Activated CD4-positive, alpha-beta T cell treated with anti-CD3 and anti-CD28 coated beads, Interleukin-2, amount 10 ng/mL, durations not matched to agents 24 days and 14 days (primary cell): Measurements from ENCODE around the gene C7orf33. TPM values are rescaled to one million over a fixed set of nuclear protein-coding genes. Genes with fewer than 3 reads are reported as not detected.
"Not testable (repeated sequence)": the region's sequence is repeated elsewhere in the genome, so short reads cannot be mapped to it uniquely, and the experiment has no call there.

Source experiments
- DNase-seq: peaks from one replicate; pipeline ENCODE4 v3.0.0; 2022
- H3K27ac Mint-ChIP-seq: one replicate; pipeline ENCODE4 v1.8.0; 2022; ENCODE audit warnings: mild to moderate bottlenecking, mixed read lengths
- H3K27me3 Mint-ChIP-seq: one replicate; pipeline ENCODE4 v1.8.0; 2022; ENCODE audit warnings: mixed read lengths
- H3K36me3 Mint-ChIP-seq: one replicate; pipeline ENCODE4 v1.8.0; 2022; ENCODE audit warnings: low read depth, mild to moderate bottlenecking, mixed read lengths
- H3K4me1 Mint-ChIP-seq: one replicate; pipeline ENCODE4 v1.8.0; 2021; ENCODE audit warnings: mixed read lengths
- H3K4me3 Mint-ChIP-seq: one replicate; pipeline ENCODE4 v1.8.0; 2022; ENCODE audit warnings: mild to moderate bottlenecking, moderate library complexity, mixed read lengths
- H3K9me3 Mint-ChIP-seq: one replicate; pipeline ENCODE4 v1.8.0; 2021; ENCODE audit warnings: mixed read lengths
- intact Hi-C: fragments of 100-400 bp; cut with micrococcal nuclease; formaldehyde crosslinking; loops from one replicate; pipeline ENCODE4 v1.15.1; 2023
- total RNA-seq: library from RNA; stranded (reverse); gene quantifications from 2 replicates; pipeline ENCODE4 v1.2.3, GENCODE V29; 2022

The C7orf33 gene
- total RNA-seq, result not detected in 2 replicates

DNA sequence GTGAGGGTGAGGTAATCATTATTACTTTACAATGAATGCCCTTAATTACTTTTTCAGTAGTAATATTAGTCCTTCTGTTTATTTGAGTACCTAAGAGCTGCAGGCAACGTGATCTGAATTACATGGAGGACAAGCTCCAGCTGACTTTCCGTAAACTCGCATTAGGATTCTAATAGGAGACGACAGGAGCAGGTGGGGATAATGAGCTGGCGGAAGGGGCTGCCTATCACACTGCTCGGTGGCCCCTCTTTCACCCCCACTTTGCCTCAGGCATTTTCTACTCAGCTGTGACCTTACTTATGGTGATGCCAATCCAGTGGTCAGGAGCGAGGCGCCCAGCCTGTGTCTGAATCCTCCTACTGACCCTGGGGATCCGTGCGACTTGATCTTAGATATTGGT is at the start of gene C7orf33:
Gene C7orf33 (plus strand): TSS at position 296 of the 400 bp plus-strand sequence. CDS start 160 bp downstream, outside the sequence.
- Mint-ChIP-seq H3K27me3 (peaks cover 25% of the 10 kb centered on the region), H3K9me3 (no peaks in the 10 kb centered on the region), H3K36me3 (no peaks in the 10 kb centered on the region), H3K4me1 (peaks cover under 1% of the 10 kb centered on the region), H3K4me3 (no peak within 1 kb of the TSS), H3K27ac (no peak within 1 kb of the TSS)
- DNase-seq, result no peak
- intact Hi-C loops, result no loop called here

DNA sequence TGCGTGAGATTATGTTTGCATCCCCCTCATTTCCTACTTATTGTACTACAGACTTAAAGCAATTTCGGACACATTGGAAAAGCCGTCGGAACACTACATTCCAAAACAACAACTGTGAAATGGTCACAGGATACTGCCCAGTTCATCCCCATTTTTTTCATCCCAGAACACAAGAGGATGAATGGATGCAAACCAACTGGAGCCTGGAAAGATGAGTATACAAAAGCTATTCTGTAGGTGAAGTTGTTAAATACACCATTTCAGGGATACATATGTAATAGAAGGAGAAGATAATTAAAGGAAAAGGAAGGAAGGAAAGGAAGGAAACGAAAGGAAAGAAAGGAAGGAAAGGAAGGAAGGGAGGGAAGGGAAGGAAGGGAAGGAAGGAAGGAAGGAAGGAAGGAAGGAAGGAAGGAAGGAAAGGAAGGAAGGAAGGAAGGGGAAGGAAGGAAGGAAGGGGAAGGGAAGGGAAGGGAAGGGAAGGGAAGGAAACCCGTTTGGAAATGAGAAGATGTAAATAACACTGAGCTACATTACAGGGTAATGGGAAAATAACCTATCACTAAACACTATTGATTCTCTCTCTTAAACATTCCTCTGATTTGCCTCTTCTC is 48.6 kb upstream of the C7orf33 start:
- Mint-ChIP-seq H3K4me1 (no peaks in the 10 kb centered on the region), H3K4me3 (no peak overlapping the region), H3K9me3 (no peaks in the 10 kb centered on the region), H3K27me3 (no peaks in the 10 kb centered on the region), H3K27ac (no peak overlapping the region), H3K36me3 (no peaks in the 10 kb centered on the region)
- DNase-seq, result no peak
- intact Hi-C loops, result no loop called here

DNA sequence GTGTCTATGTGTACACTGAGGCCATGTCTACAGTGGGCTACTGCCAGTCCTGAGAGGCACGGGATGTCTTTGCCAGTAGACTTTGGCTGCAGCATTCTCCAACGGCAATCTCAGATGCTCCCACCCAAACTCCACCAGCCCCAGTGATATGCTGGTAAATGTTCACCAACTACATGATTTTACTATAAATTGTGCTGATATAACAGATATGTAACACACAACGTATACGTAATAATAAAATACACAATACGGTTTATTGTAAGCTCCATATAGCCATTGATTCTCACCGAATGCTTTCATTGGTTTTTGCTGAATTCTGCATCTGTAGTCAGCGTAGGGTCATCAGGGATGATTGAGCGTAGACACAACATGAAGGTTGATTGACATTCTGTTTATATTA is 47.3 kb upstream of the C7orf33 start:
- Mint-ChIP-seq H3K36me3 (no peaks in the 10 kb centered on the region), H3K27me3 (peaks cover 2% of the 10 kb centered on the region), H3K4me1 (no peaks in the 10 kb centered on the region), H3K4me3 (no peak overlapping the region), H3K27ac (no peak overlapping the region), H3K9me3 (no peaks in the 10 kb centered on the region)
- DNase-seq, result no peak
- intact Hi-C loops, result no loop called here

DNA sequence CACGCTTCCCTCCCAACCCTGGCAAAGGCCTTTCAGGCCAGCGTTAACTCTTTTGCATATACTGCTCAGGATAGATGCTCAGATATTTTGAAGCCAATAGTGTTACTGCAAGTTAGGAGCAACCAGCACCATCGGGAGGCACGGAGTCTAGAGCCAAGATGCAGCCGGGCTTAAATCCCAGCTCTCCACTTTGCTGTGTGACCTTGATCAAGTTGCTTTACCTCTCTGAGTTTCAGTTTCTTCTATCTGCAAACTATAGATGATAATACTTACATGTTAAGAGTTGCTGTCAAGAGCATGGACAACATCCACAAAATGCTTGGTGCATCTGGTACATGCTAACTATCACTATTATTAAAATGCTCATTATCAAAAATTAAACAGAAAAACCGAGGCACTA is 45.4 kb upstream of the C7orf33 start:
- no peak overlapping the region for H3K27ac Mint-ChIP-seq
- H3K4me3 Mint-ChIP-seq, result no peak overlapping the region
- intact Hi-C loops, result no loop called here
- H3K27me3 Mint-ChIP-seq, result peaks cover 2% of the 10 kb centered on the region
- no peaks in the 10 kb centered on the region for H3K4me1 Mint-ChIP-seq
- no peaks in the 10 kb centered on the region for H3K9me3 Mint-ChIP-seq
- no peak for DNase-seq
- no peaks in the 10 kb centered on the region for H3K36me3 Mint-ChIP-seq

DNA sequence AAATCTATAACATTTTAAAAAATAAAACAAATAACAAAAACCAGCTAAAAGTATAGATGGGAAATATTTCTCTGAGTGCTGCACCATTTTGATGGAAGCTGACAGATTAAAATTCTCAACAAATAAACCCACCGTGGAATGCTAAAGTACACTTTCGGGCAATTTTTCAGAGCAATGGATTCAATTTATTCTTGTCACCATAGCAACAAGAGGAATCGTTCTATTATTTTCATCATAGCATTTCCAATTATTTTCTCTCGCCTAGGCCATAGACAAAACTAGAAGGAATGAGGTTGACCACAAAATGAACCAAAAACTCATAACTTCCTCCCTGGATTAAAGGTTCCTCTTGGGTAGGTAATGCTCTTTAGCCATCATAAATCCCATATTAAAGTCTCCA is 44.6 kb upstream of the C7orf33 start:
- Mint-ChIP-seq H3K4me1 (no peaks in the 10 kb centered on the region), H3K27me3 (peaks cover 2% of the 10 kb centered on the region), H3K36me3 (no peaks in the 10 kb centered on the region), H3K27ac (no peak overlapping the region), H3K4me3 (no peak overlapping the region), H3K9me3 (no peaks in the 10 kb centered on the region)
- no peak for DNase-seq
- intact Hi-C loops, result no loop called here

DNA sequence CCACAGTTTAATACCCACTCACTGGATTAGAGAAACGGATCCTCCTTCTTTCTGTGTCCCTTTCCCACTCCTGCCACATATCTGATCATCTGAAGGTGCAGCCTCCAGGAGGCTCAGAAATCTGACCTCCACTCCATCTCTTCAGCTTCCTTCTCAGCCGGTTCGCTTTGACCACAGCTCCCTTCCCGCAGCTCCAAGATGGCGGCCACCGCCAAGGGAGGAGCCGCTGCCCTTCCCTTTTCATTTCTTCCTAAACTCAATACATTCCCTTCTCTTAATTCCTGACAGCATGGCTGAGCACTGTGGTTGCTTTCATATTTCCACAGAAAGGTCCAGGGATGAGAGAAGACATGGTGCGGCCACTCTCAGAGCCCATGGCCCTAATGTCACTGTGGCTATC is 43.7 kb upstream of the C7orf33 start:
- Mint-ChIP-seq H3K4me1 (peaks cover 5% of the 10 kb centered on the region), H3K27me3 (peaks cover 2% of the 10 kb centered on the region)

GRCh38 chr7:148547951-148548350 is 42.6 kb upstream of the C7orf33 start:
- intact Hi-C loops, result no loop called here
- no peaks in the 10 kb centered on the region for H3K9me3 Mint-ChIP-seq
- H3K36me3 Mint-ChIP-seq, result no peaks in the 10 kb centered on the region
- no peak for DNase-seq
- H3K4me3 Mint-ChIP-seq, result no peak overlapping the region
- H3K27me3 Mint-ChIP-seq, result peaks cover 7% of the 10 kb centered on the region
- peaks cover 5% of the 10 kb centered on the region for H3K4me1 Mint-ChIP-seq
- H3K27ac Mint-ChIP-seq, result no peak overlapping the region

More for the DNA sequence above, 43.7 kb upstream of the C7orf33 start:
- Mint-ChIP-seq H3K36me3 (no peaks in the 10 kb centered on the region), H3K27ac (no peak overlapping the region), H3K9me3 (no peaks in the 10 kb centered on the region), H3K4me3 (no peak overlapping the region)
- no peak for DNase-seq
- intact Hi-C loops, result no loop called here

GRCh38 chr7:148553979-148554378 is 36.6 kb upstream of the C7orf33 start:
- H3K27me3 Mint-ChIP-seq, result peaks cover 17% of the 10 kb centered on the region
- no peak overlapping the region for H3K4me3 Mint-ChIP-seq
- no peak for DNase-seq
- H3K27ac Mint-ChIP-seq, result no peak overlapping the region
- H3K36me3 Mint-ChIP-seq, result no peaks in the 10 kb centered on the region
- H3K4me1 Mint-ChIP-seq, result peaks cover 14% of the 10 kb centered on the region
- intact Hi-C loops, result no loop called here
- H3K9me3 Mint-ChIP-seq, result peaks cover under 1% of the 10 kb centered on the region

- H3K27ac Mint-ChIP-seq, result no peak overlapping the region
- H3K36me3 Mint-ChIP-seq, result peaks cover under 1% of the 10 kb centered on the region
- no peak overlapping the region for H3K4me3 Mint-ChIP-seq
- intact Hi-C loops, result no loop called here
- H3K27me3 Mint-ChIP-seq, result peaks cover 20% of the 10 kb centered on the region
- H3K9me3 Mint-ChIP-seq, result peaks cover 8% of the 10 kb centered on the region
- H3K4me1 Mint-ChIP-seq, result peaks cover 12% of the 10 kb centered on the region
- DNase-seq, result no peak
Measured at GRCh38 chr7:148556892-148557291, 33.7 kb upstream of the C7orf33 start.

GRCh38 chr7:148558914-148559313 is 31.7 kb upstream of the C7orf33 start:
- no peak overlapping the region for H3K27ac Mint-ChIP-seq
- H3K36me3 Mint-ChIP-seq, result peaks cover 7% of the 10 kb centered on the region
- H3K27me3 Mint-ChIP-seq, result peaks cover 9% of the 10 kb centered on the region
- peaks cover 21% of the 10 kb centered on the region for H3K4me1 Mint-ChIP-seq
- intact Hi-C loops, result no loop called here
- H3K4me3 Mint-ChIP-seq, result no peak overlapping the region
- H3K9me3 Mint-ChIP-seq, result peaks cover 19% of the 10 kb centered on the region
- DNase-seq, result no peak

DNA sequence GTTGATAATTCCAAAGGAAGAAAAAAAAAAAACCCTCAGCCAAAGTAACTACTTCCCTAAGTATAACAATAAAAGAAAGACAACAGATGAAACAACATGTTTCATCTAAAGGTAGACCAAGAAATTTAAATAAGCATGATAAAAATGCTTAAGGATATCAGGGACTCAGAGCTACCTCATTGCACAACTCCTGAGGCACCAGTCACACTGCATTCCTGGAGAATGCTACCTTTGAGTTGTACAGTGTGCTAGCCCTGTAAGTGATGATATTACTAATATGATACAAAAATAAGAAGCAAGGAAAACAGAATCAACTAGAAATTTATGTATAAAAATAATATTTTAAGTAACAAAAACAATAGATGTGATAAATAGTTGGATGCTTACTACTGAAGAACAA is 29.5 kb upstream of the C7orf33 start:
- Mint-ChIP-seq H3K27ac (no peak overlapping the region), H3K36me3 (peaks cover 10% of the 10 kb centered on the region), H3K4me1 (peaks cover 26% of the 10 kb centered on the region), H3K9me3 (peaks cover 24% of the 10 kb centered on the region), H3K4me3 (no peak overlapping the region), H3K27me3 (peaks cover 4% of the 10 kb centered on the region)
- DNase-seq, result no peak
- intact Hi-C loops, result no loop called here

DNA sequence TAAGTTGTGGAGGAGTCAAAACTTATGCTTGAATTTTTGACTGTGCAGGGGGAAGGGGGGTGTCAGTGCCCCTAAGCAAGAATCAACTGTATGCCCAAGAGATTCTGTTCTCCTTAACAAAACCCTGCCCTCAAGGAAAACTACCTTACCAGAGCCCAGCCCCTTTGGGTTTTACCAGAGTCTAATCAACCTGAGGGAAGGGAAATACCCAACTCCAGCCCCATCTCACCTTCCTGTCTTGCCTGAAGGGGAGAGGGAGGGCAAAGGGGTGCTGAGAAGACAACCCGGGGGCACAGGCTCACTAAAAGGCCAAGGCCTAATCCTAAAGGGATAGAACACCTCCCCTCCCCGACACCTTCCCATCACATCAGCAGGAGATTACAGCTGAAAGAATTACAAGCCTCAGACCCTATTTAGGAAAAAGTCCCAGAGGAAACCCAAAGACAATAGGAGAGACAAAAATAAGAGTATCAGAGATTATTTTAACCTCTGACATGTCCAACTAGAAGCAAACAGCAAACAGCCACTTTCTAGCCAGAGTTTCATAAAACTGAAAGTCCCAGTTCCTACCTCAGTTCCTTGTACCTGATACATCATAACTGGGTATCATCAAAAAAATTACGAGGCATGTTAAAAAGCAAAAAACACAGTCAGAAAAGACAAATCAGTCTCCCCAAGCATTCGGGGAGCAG is 26.8 kb upstream of the C7orf33 start:
- intact Hi-C loops, result loop anchor here (1.0 kb wide), 1 partner anchor 12 kb away; no protein-coding TSS in a partner anchor
- no peak for DNase-seq
- Mint-ChIP-seq H3K27me3 (peaks cover 4% of the 10 kb centered on the region), H3K4me1 (peaks cover 29% of the 10 kb centered on the region), H3K27ac (peak overlapping the region; percentile 89), H3K4me3 (peak overlapping the region; percentile 49), H3K9me3 (peaks cover 24% of the 10 kb centered on the region), H3K36me3 (peaks cover 10% of the 10 kb centered on the region)

DNA sequence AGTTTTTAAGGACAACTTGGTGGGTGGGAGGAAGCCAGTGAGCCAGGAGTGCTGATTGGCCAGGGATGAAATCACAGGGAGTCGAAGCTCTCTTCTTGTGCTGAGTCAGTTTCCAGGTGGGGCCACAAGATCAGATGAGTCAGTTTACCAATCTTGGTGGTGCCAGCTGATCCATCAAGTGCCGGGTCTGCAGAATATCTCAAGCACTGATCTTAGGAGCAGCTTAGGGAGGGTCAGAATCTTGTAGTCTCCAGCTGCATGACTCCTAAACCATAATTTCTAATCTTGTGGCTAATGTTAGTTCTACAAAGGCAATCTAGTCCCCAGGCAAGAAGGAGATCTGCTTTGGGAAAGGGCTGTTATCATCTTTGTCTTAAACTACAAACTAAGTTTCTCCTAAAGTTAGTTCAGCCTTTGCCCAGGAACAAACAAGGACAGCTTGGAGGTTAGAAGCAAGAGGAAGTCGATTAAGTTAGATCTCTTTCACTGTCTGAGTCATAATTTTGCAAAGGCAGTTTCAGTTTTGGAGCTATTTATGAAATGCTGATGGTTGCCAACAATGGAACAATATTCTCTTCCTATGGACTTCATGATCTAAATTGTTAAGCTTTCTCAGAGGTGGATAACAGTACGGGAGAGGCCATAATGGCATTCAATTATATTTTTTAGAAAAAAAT is 26.2 kb upstream of the C7orf33 start:
- DNase-seq, result peak; percentile 70
- H3K27ac Mint-ChIP-seq, result peak overlapping the region; percentile 89
- H3K4me3 Mint-ChIP-seq, result peak overlapping the region; percentile 49
- intact Hi-C loops, result loop anchor here (1.0 kb wide), 1 partner anchor 11 kb away; no protein-coding TSS in a partner anchor
- not testable (repeated sequence) for H3K36me3 Mint-ChIP-seq, H3K27me3 Mint-ChIP-seq
- H3K4me1 Mint-ChIP-seq, result peaks cover 24% of the 10 kb centered on the region
- H3K9me3 Mint-ChIP-seq, result peaks cover 20% of the 10 kb centered on the region

- Mint-ChIP-seq H3K9me3 (peaks cover 18% of the 10 kb centered on the region), H3K36me3 (peaks cover 10% of the 10 kb centered on the region), H3K4me1 (peaks cover 33% of the 10 kb centered on the region), H3K27ac (no peak overlapping the region), H3K4me3 (no peak overlapping the region), H3K27me3 (peaks cover 2% of the 10 kb centered on the region)
- intact Hi-C loops, result no loop called here
- DNase-seq, result no peak
Measured at GRCh38 chr7:148566736-148567135, 23.8 kb upstream of the C7orf33 start.
